GM18499 (cell line): ENCODE results near the gene GPR18.
A peak's percentile ranks its signal among the peaks of the same experiment; 100 is the strongest.
"Not testable (repeated sequence)": the region's sequence is repeated elsewhere in the genome, so short reads cannot be mapped to it uniquely, and the experiment has no call there.

Experiments
- ATAC-seq: cut with Tn5 transposase; IDR thresholded peaks from one replicate; pipeline ENCODE4 v1.9.1; 2021; ENCODE audit warnings: moderate number of reproducible peaks; ENCODE audit not compliant: insufficient read depth, unreplicated experiment

GPR18 gene

GRCh38 chr13:99214731-99215130 is 43.4 kb downstream of the GPR18 start:
- no peak for ATAC-seq

- peak; percentile 64 for ATAC-seq
These were observed 43.9 kb downstream of the GPR18 start for GRCh38 chr13:99214232-99214631.

DNA sequence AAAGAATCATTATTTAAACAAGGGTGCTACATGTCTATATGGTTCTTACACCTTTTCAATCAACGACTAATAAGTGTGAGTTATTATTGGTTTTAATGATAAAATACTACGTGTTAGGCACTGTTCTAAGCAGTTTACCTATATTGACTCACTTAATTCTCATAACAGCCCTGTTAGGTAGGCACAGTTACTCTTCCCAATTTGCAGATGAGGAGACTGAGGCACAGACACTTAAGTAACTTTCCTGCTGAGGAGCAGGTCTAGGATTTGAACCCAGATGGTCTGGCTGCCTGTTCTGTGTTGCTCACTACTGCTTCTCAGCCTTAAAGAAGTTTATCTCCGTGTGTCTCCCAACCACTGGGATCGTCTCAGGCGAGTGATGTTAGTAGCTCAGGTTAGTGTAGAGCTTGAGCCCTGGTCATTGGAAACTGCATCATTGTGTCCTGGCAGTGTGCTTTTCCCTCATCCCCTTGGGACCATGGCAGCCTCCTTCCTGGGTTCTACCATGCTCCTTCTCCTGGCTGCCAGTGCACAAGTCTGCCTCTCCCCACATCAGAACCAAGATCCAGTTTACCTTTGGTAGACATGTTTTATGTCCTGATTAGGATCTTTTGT is 46.7 kb downstream of the GPR18 start:
- no peak for ATAC-seq

- not testable (repeated sequence) for ATAC-seq
These were observed 47.6 kb downstream of the GPR18 start for GRCh38 chr13:99210627-99211026.

DNA sequence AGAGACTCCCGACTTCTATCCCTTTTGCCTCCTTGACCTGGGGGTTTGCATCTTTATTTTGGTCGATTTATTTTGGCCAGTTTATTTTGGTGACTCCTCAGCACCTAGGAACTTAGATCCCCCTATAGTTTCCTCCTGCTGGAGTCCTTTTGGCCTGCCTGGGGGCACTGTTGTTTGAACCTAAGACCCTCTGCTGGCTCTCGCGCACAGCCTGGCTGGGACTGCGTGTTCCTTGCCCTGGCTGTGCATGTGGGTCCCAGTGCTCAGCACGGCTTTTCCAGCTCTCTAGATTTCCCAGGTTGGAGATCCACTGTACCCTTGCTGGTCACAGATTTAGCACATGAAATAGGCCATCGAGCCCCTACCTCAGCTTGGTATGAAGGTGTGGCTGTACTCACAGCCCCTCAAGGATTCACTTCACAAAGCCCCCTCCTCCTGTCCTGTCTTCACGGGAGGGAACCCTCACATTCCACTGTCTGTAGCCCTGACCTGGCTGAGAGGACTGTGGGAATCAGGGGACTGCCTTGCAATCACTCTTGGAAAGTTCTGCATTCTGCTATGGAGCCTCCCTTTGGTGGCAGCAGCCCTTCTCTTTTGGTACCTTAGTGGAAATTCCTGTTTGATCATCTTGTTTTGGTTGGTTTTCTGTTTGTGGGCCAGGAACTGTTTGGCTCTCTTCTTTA is 49.2 kb downstream of the GPR18 start:
- no peak for ATAC-seq

DNA sequence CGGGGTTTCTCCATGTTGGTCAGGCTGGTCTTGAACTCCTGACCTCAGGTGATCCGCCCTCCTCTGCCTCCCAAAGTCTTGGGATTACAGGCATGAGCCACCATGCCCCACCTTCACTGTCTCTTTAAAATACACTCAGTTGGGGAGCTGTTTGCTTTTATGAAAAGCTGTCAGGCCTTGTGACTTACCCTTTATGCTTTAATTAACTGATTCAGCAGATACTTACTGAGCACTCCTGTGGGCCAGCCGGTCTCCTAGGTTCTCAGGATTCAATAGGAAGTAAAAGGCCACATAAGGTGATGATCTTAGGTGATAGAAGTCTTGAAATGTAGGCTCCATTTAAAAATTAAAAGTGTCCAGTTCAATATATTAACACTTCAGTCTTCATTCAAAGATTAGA is 50.0 kb downstream of the GPR18 start:
- no peak for ATAC-seq

DNA sequence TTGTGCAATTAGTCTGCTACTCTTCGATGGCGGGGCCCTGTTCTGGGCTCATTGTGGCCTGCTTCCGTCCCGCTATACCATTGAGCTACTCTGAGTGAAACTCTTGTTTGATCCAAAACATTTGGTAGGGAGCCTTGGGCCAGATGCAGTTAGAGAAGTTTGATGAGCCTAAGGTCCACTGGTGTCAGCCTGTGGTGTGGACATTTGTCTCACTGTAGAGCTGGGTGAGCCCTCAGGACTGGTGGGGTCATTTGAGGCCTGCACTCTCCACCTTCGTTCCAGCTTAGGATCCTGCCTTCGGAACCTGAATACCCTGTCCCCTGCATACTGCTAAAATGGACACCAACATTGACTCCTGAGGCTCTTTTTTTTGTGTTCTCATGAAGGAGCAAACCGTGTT is 50.7 kb downstream of the GPR18 start:
- ATAC-seq, result no peak

DNA sequence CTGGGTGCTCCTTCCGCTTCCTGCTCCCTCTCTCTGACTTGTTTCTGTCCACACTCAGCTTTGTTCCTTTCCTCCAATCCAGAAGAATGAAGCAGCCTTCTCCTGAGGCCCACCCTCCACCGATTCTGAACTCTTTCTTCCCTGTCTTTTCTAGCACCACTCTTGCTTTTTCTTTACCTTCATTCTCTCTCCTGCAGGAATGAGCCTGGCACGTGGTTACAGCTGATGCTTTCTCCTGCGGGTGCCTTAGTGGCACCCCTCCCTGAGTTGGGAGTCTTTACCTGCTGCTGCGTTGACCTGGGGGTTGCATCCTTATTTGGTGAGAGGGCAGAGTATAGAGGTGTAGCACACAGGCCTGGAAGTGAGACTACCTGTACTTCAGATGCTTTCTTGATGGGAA is 51.3 kb downstream of the GPR18 start:
- ATAC-seq, result no peak

- ATAC-seq, result no peak
These were observed 52.0 kb downstream of the GPR18 start for GRCh38 chr13:99206226-99206625.

- no peak for ATAC-seq
These were observed 52.5 kb downstream of the GPR18 start for GRCh38 chr13:99205621-99206220.
